ENCODE measurements around the gene ARHGAP28.
"Not testable (repeated sequence)": the region's sequence is repeated elsewhere in the genome, so short reads cannot be mapped to it uniquely, and the experiment has no call there.

ARHGAP28 gene

GRCh38 chr18:6821356-6821755 lies 91.8 kb downstream of the ARHGAP28 start:
- no peak for DNase-seq

GRCh38 chr18:6827161-6827560 lies 97.6 kb downstream of the ARHGAP28 start:
- DNase-seq: not testable (repeated sequence)

GRCh38 chr18:6827566-6827965 lies 98.0 kb downstream of the ARHGAP28 start:
- DNase-seq: not testable (repeated sequence)

- no peak for DNase-seq
Observed at GRCh38 chr18:6830916-6831315, 101.4 kb downstream of the ARHGAP28 start.

- DNase-seq: no peak
Observed at GRCh38 chr18:6835345-6835744, 105.8 kb downstream of the ARHGAP28 start.

- no peak for DNase-seq
Observed at GRCh38 chr18:6836331-6836730, 106.8 kb downstream of the ARHGAP28 start.

- no peak for DNase-seq
Observed at GRCh38 chr18:6837904-6838303, 108.4 kb downstream of the ARHGAP28 start.

- DNase-seq: no peak
Observed at GRCh38 chr18:6842081-6842480, 112.6 kb downstream of the ARHGAP28 start.

GRCh38 chr18:6843308-6843707 lies 113.8 kb downstream of the ARHGAP28 start:
- DNase-seq: no peak

- not testable (repeated sequence) for DNase-seq
Observed at GRCh38 chr18:6845521-6845920, 116.0 kb downstream of the ARHGAP28 start.

GRCh38 chr18:6850396-6850795 lies 120.9 kb downstream of the ARHGAP28 start:
- DNase-seq: no peak

GRCh38 chr18:6851480-6851879 lies 122.0 kb downstream of the ARHGAP28 start:
- no peak for DNase-seq

GRCh38 chr18:6854811-6855210 lies 125.3 kb downstream of the ARHGAP28 start:
- DNase-seq: no peak

- no peak for DNase-seq
Observed at GRCh38 chr18:6855767-6856166, 126.3 kb downstream of the ARHGAP28 start.

GRCh38 chr18:6857300-6857699 lies 127.8 kb downstream of the ARHGAP28 start:
- DNase-seq: no peak

- DNase-seq: no peak
Observed at GRCh38 chr18:6859676-6860422, 130.3 kb downstream of the ARHGAP28 start.

- no peak for DNase-seq
Observed at GRCh38 chr18:6860804-6861448, 131.4 kb downstream of the ARHGAP28 start.

GRCh38 chr18:6865251-6865650 lies 135.7 kb downstream of the ARHGAP28 start:
- DNase-seq: no peak

GRCh38 chr18:6866552-6867085 lies 137.1 kb downstream of the ARHGAP28 start:
- DNase-seq: no peak

GRCh38 chr18:6868033-6868432 lies 138.5 kb downstream of the ARHGAP28 start:
- DNase-seq: no peak

GRCh38 chr18:6871566-6871965 lies 142.1 kb downstream of the ARHGAP28 start:
- DNase-seq: no peak

GRCh38 chr18:6873040-6873751 lies 143.7 kb downstream of the ARHGAP28 start:
- DNase-seq: no peak

- DNase-seq: no peak
Observed at GRCh38 chr18:6874315-6874714, 144.8 kb downstream of the ARHGAP28 start.

- DNase-seq: no peak
Observed at GRCh38 chr18:6875749-6876148, 146.2 kb downstream of the ARHGAP28 start.
